Esophagus squamous epithelium (tissue), 5 donors: ENCODE measurements around the gene CDK8. TPM values are rescaled to one million over a fixed set of nuclear protein-coding genes. Genes with fewer than 3 reads are reported as not detected.

Experiments used
- DNase-seq: peaks from one replicate; lab custom pipeline; 2025; lab: John Stamatoyannopoulos, UW
- H3K27ac ChIP-seq, 4 donors: fragments of 200-600 bp; sonication (generic); one replicate each; pipeline ENCODE4 v1.5.1; 2016 to 2019; ENCODE audit warnings: mild to moderate bottlenecking in 1 of 4
- H3K27me3 ChIP-seq, 4 donors: fragments of 200-600 bp; sonication (generic); 1 replicate in 3 of 4; 2 replicates in 1 of 4; pipeline versions ENCODE4 v1.5.1 to v1.6.0; 2017 to 2021; ENCODE audit warnings: antibody characterized with exemption in 1 of 4
- H3K36me3 ChIP-seq, 3 donors: fragments of 200-600 bp; sonication (generic); one replicate each; pipeline ENCODE4 v1.5.1; 2016 to 2019
- H3K4me1 ChIP-seq, 3 donors: fragments of 200-600 bp; sonication (generic); one replicate each; pipeline ENCODE4 v1.5.1; 2017 to 2019
- H3K4me3 ChIP-seq, 4 donors: fragments of 200-600 bp; sonication (generic); 1 replicate in 3 of 4; 2 replicates in 1 of 4; pipeline ENCODE4 v1.5.1; 2016 to 2019; ENCODE audit warnings: mild to moderate bottlenecking in 2 of 4, moderate library complexity in 1 of 4
- H3K9me3 ChIP-seq, 3 donors: fragments of 200-600 bp; sonication (generic); one replicate each; pipeline ENCODE4 v1.5.1; 2016 to 2019
- POLR2A ChIP-seq, 4 donors: fragments of 450-650 bp; IDR thresholded peaks; one replicate each; pipeline ENCODE4 v1.6.1; 2017; ENCODE audit warnings: antibody characterized with exemption in 4 of 4, mild to moderate bottlenecking in 4 of 4, moderate library complexity in 3 of 4
- WGBS, 2 donors: methylation state at CpG; one replicate each; pipeline ENCODE4 v1.1.5; 2018; 5-methylcytosine and 5-hydroxymethylcytosine counted together
- intact Hi-C: fragments of 100-400 bp; cut with DNase I; formaldehyde crosslinking; loops from one replicate; pipeline ENCODE4 v1.15.0; 2022
- total RNA-seq, 4 donors: library from RNA; depleted of rRNA; stranded (reverse); fragments of >200 nt; gene quantifications; one replicate each; pipeline ENCODE4 v1.1.0, GENCODE V29; 2016
- TF ChIP-seq, protein P1 (sequence below), 6 experiments: fragments of 450-650 bp in 4 of 6; fragments of 200-600 bp in 2 of 6; sonication (generic) in 2 of 6; IDR thresholded peaks; one replicate each; pipeline ENCODE4 v1.5.1; 2016 to 2019; ENCODE audit warnings: antibody characterized with exemption in 6 of 6, mild to moderate bottlenecking in 4 of 6, moderate library complexity in 4 of 6
- donor health status: DM: yes; HTN: yes; CAD: no.

CDK8 gene
- total RNA-seq, 4 donors from 2014 or later = 8.0 to 16.8 (median 12.7) TPM

DNA sequence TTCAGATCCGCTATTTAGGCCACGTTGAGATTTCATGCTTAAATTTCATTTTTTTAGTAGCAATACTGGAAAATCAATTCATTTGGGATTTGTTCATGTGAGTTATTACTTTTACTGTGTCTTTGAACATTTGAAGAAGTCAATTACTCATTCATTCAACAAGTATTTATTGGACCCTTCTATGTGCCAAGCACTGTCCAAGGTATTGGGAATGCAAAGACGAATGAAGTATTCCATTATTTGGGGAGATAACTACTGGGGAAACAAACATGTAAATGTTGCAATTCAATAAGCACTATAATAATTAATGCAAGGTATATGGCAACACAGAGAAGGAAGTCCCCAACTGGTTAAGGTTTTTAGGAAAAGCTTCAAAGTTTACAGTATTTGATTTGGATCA is 5.7 kb downstream of the CDK8 start:
- Histone ChIP-seq H3K36me3 (no peaks in the 10 kb centered on the region), H3K4me1 (peaks cover 6 to 40% (median 22%) of the 10 kb centered on the region in 3 donors), H3K27ac (no peak overlapping the region), H3K4me3 (no peak overlapping the region), H3K27me3 (no peaks in the 10 kb centered on the region), H3K9me3 (no peaks in the 10 kb centered on the region)
- TF ChIP-seq, protein P1, sequence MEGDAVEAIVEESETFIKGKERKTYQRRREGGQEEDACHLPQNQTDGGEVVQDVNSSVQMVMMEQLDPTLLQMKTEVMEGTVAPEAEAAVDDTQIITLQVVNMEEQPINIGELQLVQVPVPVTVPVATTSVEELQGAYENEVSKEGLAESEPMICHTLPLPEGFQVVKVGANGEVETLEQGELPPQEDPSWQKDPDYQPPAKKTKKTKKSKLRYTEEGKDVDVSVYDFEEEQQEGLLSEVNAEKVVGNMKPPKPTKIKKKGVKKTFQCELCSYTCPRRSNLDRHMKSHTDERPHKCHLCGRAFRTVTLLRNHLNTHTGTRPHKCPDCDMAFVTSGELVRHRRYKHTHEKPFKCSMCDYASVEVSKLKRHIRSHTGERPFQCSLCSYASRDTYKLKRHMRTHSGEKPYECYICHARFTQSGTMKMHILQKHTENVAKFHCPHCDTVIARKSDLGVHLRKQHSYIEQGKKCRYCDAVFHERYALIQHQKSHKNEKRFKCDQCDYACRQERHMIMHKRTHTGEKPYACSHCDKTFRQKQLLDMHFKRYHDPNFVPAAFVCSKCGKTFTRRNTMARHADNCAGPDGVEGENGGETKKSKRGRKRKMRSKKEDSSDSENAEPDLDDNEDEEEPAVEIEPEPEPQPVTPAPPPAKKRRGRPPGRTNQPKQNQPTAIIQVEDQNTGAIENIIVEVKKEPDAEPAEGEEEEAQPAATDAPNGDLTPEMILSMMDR (IDR thresholded peaks at IDR 0.05) = no peak
- no peak for TF ChIP-seq POLR2A (IDR thresholded peaks at IDR 0.05)
- intact Hi-C loops = no loop called here
- 80 to 86% methylated on average over 3 of the region's 3 CpGs for WGBS, 2 donors
- DNase-seq = no peak

DNA sequence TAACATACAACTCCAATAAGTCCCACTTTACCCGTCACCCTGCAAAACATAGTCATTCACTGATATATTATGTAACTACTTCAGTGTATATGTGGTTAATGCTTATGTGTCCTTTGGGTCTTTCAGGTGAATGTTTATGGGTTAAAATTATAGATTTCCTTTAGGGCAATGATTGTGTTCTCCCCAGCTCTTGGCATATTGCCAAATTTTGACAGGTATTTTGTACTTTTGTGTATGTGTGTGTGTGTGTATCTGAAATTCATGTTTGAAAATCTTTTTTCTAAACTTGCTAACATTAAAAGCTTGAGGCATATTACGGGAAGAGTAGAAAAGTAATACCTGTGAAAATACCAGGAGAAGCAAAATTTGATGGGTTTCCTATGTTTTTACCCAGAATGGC is 8.2 kb downstream of the CDK8 start:
- WGBS, 2 donors = 87 to 91% methylated on average over 2 of the region's 2 CpGs
- no peak for DNase-seq
- no peaks in the 10 kb centered on the region for H3K36me3 ChIP-seq
- H3K4me1 ChIP-seq = peaks cover 0 to 17% (median under 1%) of the 10 kb centered on the region in 3 donors
- no peaks in the 10 kb centered on the region for H3K9me3 ChIP-seq
- H3K27me3 ChIP-seq = no peaks in the 10 kb centered on the region
- H3K4me3 ChIP-seq = no peak overlapping the region
- no peak overlapping the region for H3K27ac ChIP-seq
- TF ChIP-seq, protein P1 (IDR thresholded peaks at IDR 0.05) = no peak
- TF ChIP-seq POLR2A (IDR thresholded peaks at IDR 0.05) = no peak
- intact Hi-C loops = no loop called here

DNA sequence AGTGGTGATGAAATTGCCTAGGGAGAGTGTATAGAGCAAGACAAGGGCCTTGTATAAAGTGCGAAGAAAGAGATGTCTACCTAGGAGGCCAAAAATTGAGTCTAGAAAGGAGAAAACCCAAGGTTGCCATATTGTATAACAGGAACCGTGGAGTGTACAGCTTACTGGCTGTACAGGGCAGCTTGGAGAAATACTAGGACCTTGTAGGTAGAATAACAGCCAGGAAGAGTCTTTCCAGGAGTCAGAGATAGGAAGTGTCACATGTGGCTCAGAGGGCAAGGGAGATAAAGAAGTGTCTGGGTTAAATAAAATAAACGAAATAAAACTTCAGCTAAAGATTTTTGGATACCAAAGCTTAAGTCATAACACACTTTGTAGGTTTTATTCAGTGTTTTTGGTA is 12.4 kb downstream of the CDK8 start:
- intact Hi-C loops = no loop called here
- 81 to 83% methylated on average over 3 of the region's 3 CpGs for WGBS, 2 donors
- peaks cover 0 to 11% (median 0%) of the 10 kb centered on the region in 3 donors for H3K4me1 ChIP-seq

DNA sequence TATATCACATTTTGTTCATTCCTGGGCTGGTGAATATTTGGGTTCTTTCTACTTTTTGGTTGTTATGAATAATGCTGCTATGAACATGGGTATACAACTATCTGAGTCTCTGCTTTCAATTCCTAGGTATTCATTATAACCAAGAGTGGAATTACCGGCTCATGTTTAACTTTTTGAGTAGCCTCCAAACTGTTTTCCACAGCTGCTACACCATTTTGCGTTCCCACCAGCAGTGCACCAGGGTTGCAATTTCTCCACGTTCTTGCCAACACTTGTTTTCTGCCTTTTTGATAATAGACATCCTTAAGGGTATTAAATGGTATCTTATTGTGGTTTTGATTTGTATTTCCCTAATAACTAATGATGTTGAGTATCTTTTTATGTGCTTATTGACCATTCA is 16.8 kb downstream of the CDK8 start:
- Histone ChIP-seq H3K27ac (no peak overlapping the region), H3K27me3 (no peaks in the 10 kb centered on the region), H3K9me3 (no peaks in the 10 kb centered on the region), H3K4me1 (no peaks in the 10 kb centered on the region), H3K4me3 (no peak overlapping the region), H3K36me3 (no peaks in the 10 kb centered on the region)
- no peak for DNase-seq
- 89 to 94% methylated on average over 3 of the region's 3 CpGs for WGBS, 2 donors
- TF ChIP-seq, protein P1 (IDR thresholded peaks at IDR 0.05) = no peak
- TF ChIP-seq POLR2A (IDR thresholded peaks at IDR 0.05) = no peak
- intact Hi-C loops = no loop called here

More for the DNA sequence above, 12.4 kb downstream of the CDK8 start:
- no peak for DNase-seq
- Histone ChIP-seq H3K27me3 (no peaks in the 10 kb centered on the region), H3K9me3 (no peaks in the 10 kb centered on the region), H3K27ac (no peak overlapping the region), H3K4me3 (no peak overlapping the region), H3K36me3 (no peaks in the 10 kb centered on the region)
- TF ChIP-seq POLR2A (IDR thresholded peaks at IDR 0.05) = no peak
- TF ChIP-seq, protein P1 (IDR thresholded peaks at IDR 0.05) = no peak

DNA sequence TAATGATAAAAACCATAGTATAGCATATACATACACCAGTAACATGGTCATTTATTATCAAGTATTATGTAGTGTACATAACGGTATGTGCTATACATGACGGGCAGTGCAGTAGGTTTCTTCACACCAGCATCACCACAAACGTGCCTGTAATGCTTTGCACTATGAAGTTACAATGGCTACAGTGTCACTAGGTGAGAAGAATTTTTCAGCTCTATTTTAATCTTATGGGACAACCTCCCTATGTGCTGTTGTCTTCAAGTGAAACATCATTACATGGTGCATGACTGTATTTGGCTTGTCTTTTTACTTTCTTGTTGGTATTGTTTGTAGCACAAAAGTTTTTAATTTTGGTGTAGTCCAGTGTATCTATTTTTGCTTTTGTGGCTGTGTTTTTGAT is 18.7 kb downstream of the CDK8 start:
- H3K4me1 ChIP-seq = no peaks in the 10 kb centered on the region
- no peaks in the 10 kb centered on the region for H3K27me3 ChIP-seq
- intact Hi-C loops = no loop called here
- TF ChIP-seq, protein P1 (IDR thresholded peaks at IDR 0.05) = no peak
- no peak for TF ChIP-seq POLR2A (IDR thresholded peaks at IDR 0.05)
- H3K27ac ChIP-seq = no peak overlapping the region
- 76 to 81% methylated on average over 3 of the region's 3 CpGs for WGBS, 2 donors
- H3K4me3 ChIP-seq = no peak overlapping the region
- no peaks in the 10 kb centered on the region for H3K9me3 ChIP-seq
- no peak for DNase-seq
- no peaks in the 10 kb centered on the region for H3K36me3 ChIP-seq
